NCI-H2196 (cell line): Measurements from ENCODE around the gene CAMK1D.

Experiments
- DNase-seq: peaks from one replicate; lab custom pipeline; 2025; ENCODE audit not compliant: unreplicated experiment; lab: John Stamatoyannopoulos, UW

Gene CAMK1D

DNA sequence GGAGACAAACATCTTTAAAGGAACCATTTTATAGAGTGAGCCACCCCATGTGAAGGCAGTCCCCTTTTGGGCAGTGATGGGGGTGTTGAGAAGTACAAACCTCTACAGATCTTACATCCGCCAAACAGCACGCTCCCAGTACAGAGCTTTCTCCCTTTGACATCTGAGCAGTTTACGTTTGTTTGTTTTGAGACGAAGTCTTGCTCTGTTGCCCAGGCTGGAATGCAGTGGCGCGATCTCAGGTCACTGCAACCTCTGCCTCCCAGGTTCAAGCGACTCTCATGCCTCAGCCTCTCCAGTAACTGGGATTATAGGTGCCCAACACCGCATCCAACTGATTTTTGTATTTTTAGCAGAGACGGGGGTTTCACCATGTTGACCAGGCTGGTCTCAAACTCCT is 523.2 kb downstream of the CAMK1D start:
- DNase-seq: no peak

DNA sequence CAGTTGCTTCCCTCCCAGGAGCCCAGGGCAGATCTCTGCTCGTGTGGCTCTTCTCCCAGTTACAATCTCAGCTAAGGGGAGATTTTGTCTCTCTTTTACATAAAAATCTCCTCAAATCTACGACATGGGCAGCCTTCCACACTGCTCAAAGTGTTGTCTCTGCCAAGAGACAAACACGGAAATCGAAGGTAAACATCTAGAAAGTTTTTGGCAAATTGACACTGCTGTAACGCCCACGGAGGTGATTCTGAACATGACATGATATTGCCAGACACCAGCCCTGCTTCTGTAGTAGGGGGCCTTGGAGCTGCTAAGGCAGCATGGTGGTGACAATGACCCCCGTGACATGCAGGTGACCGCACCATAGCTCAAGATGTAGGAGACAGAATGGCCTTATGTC is 523.8 kb downstream of the CAMK1D start:
- no peak for DNase-seq

DNA sequence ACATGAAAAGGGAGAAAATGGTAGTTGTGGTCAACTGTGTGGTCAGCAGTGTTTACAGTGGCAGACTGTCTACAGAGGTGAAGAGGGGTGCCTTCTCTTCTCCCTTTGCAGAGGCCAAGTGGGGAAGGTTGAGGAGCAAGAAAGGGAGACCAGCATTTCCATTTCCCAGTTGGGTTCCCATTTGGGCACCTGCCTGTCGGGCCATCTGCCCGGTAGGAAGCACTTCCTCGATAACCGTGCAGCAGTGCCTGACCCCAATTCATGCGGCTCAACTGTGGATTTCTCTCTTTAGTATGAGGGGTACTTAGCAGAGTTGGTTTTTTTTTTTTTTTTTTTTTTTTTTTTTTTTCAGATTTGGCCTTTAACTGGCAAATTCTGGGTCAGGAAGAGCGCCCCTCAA is 525.2 kb downstream of the CAMK1D start:
- DNase-seq: no peak

DNA sequence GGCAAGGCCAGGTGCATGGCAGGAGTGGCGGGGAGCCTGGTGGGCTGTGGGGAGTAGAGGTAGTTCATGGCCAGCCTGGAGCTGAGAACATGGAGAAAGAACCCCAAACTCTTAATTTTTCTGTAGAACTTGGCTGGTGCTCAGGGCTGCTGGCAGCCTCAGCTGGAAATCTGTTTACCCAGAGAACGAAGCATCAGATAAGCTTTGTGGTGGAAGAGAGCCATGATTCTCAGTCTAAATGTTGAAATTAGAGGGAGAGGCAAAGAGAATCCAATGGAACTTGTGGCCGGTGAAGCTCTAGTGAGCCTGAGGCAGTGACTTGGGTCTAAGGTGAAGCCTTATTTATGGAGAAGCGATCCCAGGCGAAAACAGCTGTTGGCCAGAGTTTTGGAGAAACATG is 525.8 kb downstream of the CAMK1D start:
- DNase-seq: peak; percentile 39

DNA sequence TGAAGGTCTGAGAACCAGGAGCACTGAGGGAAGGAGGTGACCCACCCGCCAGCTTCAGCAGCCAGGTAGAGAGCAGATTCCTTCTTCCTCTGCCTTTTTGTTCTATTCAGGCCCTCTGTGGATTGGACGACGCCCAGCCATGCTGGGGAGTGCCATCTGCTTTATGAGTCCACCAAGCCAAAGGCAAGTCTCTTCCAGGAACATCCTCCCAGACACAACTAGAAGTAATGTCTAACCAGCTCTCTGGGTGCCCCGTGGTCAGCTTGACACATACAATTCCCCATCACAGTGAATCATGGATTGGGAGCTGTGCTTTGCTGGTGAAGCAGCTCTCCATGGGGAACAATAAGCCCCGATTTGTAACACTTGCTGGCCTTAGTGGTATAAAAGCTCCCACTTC is 526.9 kb downstream of the CAMK1D start:
- no peak for DNase-seq

DNA sequence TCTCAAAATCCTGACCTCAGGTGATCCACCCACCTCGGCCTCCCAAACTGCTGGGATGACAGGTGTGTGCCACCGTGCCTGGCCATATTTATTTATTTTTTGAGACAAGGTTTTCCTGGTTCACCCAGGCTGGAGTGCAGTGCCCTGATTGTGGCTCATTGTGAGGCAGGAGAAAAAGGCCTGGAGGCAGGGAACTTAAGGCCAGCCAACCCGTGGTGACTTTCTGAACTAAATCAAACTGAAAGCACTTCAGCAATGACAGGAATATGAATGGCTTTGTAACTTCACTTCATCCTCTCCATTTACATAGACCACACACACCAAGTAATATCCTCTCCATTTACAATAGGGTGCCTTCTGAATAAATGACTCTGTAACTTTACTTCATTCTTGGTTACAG is 527.8 kb downstream of the CAMK1D start:
- no peak for DNase-seq

DNA sequence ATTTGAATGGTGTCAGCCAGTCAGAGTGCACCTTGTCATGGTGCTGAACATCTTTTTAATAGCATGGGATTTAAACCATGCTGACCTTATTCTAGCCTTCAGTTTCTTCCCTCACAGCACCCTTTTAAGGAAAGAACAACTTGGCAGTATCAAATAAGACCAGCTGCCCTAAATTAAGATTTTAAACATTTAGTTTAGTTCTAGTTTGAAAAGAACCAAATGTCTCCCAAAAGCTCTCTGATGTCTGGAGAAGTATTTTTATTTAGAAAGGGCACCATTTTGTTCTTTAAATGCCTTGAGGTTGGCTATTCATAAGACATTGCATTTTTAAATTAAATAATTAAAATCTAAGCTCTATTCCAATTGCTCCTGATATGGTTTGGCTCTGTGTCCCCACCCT is 531.1 kb downstream of the CAMK1D start:
- DNase-seq: no peak

DNA sequence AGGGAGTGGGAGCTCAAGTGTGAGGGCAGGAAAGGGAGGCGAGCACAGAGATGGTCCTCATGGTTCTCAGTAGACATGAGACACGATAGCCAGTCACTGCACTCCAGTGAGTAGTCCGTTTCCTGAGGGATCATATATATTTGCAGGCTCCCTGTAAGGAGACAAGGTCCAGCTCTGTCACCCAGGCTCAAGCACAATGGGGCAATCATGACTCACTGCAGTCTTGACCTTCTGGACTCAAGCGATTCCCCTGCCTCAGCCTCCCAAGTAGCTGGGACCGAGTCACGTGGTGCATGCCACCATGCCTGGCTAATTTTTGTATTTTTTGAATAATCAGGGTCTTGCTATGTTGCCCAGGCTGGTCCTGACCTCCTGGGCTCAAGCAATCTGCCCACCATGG is 535.5 kb downstream of the CAMK1D start:
- no peak for DNase-seq
